DMS153 treated with DMSO at 0.1 percent for 48 hours (cell line): Measurements from ENCODE around the gene EPHX1.
A peak's percentile ranks its signal among the peaks of the same experiment; 100 is the strongest.
"Not testable (repeated sequence)": the region's sequence is repeated elsewhere in the genome, so short reads cannot be mapped to it uniquely, and the experiment has no call there.

Experiments used
- DNase-seq: peaks from one replicate; lab custom pipeline; 2025; ENCODE audit not compliant: unreplicated experiment; lab: John Stamatoyannopoulos, UW

Gene EPHX1

DNA sequence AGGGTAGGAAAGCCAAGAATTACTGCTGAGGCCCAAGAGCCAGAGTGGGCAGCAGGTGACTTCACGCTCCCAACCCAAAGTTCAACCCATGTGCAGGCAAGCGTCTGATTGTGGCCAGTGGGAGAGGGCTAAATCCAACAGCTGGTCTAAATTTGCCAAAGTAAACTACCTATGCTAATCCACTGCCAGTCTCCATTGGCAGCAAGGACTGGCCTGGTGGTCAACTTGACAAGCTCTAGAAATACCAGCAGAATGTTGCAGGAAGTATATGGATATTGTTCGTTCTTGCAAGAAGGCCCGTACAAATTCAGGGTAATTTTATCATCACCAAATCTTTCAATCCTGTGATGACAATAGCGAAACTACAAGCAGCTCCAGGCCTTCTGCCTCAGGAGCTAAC is 70.7 kb downstream of the EPHX1 start:
- no peak for DNase-seq

DNA sequence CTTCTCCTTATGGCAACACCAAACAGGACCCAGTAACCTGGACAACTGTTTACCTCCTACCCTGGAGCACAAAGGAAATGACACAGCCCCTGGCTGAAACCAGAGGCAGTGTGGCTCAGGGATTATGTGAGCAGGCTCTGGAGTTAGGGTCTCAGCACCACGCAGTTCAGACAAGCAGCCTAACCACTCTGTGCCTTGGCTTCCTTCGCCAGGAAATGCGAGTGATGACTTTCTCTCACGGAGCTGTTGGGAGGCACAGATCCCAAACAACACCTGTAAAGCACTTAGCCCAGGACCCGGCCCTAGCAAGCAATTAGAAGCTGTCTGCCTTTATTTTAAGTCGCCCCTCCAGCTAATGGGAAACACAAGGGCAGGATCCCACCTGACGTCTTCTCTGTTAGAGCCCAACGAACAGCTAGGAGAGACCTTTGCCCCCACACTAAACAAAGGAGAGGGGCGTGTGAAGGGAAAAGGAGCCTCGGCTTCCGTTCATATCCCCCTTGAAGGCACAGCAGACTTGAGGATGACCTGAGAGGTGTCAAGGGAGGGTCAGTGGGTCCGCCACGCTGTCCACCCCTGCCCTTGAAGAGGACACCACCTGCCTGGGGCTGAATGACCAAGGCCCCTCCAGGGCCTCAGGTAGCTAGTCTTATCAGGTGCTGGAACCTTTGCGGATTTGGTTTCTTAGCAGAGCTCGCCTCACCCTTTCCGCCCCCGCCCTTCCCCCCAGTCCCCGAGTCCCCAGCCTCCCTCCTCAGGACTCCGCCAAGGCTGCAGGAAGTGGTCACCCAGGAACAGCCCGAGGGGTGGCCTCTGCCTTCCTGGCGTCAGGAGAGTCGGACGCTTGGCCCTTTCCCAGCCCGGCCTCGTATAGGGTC is 71.4 kb downstream of the EPHX1 start:
- no peak for DNase-seq

DNA sequence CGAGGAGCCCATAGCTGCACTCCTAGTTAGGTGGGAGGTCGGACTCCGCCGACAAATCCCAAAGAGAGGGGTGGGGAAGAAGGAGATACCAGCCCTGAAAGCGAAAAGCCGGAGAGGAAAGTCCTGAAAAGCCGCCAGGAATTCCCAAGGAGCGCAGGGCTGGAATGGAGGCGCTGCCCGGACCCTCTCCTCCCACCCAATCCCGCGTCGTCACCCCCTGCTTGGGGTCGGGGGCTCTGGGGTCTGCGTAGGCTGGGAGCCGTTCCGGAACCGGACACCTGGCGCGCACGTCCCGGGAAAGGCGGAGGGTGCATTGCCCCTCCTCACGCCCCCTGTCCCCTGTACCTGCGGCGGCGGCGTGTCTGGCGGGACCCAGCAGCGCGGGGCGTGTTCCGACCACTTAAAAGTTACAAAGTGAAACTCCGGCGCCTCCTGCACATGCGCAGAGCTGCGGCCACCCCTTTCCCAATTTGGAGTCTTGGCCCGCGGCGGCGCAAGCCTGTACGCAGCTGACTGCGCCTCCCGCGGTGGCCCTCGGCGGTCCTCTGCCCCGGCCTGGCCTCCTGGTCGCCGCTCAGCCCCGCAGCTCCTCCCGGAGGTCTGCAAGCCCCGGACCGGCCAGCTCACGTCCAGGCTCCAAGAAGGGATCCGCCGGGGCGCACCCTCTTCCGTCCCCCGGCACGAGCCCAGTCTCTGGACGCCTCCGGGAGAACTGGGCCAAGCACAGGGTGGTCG is 72.2 kb downstream of the EPHX1 start, which contains the start of gene TMEM63A:
TSS of gene TMEM63A (minus strand) at position 422 of the 735 bp plus-strand sequence. CDS start 4,800 bp downstream, outside the sequence.
- DNase-seq = peak; percentile 57

DNA sequence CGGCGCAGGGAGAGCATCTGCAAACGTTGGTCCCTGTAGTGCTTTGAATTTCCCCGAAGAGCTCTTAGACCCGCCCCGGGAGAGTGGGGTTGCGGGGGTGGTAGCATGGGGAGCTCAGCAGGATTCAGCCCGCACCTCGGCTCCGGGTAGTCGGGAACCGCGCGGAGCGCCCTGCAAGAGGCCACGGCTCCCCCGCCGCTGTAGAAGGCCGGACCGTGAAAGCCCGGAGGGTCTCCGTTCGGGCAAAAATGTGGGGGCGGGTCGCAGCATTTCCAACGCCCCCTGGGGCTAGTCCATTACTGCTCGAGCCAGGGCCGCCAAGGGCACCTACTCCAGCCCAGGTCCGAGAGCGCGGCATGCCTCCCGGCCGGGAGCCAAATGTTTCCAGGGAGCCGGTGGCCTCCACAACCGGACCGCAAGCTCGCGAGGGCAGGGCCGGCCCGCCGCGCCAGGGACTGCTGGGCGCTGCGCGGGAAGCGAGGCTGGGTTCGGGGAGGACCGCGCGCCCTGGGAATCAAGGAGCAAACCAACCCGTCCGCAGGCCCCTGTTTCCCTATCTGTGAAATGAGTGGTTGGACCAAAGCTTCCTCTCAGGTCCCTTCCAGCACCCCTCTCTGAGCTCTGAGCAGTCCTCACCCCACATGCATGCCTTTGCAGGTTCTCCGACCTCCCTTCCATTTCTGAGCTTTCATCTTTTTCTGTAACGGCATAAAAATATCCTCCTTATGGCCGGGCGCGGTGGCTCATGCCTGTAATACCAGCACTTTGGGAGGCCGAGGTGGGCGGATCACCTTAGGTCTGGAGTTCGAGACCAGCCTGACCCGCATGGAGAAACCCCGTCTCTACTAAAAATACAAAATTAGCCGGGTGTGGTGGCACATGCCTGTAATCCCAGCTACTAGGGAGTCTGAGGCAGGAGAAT is 73.0 kb downstream of the EPHX1 start:
- DNase-seq = no peak

DNA sequence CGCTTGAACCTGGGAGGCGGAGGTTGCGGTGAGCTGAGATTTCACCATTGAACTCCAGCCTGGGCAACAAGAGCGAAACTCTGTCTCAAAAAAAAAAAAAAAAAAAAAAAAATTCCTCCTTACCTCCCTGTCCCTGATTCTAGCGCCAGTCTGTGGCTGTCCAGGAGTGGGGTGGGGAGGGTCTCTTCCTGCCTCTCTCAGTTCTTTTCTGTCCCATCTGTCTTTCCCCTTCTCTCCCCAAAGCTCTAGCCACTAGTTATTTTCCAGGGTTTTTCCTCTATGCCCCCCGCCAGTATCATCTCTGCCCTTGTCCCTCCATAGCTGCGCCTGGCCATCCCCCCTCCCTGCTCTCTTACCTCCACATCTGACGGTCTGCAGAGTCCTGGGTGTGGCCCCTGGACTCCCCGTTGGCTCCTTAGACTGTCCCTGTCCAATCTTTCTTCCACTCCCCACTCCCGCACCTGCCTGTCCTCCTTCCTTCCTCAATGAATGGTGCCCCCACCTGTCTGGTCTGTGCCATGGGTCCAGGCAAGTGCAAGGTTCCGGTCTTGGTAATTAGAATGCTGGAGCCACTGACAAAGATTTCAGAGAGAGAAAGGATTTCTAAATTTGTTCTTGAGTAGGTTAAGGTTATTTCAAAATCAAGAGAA is 73.8 kb downstream of the EPHX1 start:
- DNase-seq = no peak

GRCh38 chr1:225885336-225885735 is 75.4 kb downstream of the EPHX1 start:
- DNase-seq = no peak

DNA sequence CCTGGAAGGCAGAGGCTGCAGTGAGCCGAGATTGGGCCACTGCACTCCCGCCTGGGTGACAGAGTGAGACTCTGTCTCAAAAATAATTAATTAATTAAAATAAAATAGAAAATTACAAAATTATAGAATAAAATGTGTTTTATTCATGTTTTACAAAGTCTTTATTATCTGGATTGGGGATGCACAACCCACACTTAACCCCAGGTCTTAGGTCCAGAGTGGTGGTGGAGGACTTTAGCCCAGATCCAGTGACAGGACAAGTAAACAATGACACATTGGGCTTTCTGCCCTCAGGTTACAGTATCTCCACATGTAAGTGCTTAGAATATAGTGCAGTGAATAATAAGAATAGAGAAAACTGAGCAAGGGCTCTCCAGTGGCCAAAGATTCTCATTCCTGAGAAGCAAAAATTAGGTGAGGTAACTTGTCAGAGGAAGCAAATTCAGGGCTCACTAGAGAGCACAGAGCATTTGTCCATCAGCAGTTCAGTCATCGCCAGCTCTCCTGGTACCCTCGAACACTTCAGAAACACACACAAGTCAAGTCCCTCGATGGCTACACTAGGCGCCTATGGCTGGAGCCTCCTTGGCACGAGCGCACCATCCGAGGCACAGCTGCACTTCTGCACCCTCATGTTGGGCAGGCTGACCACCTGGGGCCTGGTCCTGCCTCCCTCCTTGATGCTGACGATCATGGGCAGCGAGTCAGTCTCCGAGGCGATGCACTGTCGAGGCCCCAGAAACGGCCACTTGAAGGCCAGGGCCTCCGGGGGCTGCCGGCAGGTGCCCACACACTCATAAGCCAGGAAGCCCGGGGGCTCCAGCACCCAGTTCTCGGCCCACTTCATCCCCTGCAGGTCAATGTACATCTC is 76.5 kb downstream of the EPHX1 start:
- no peak for DNase-seq

DNA sequence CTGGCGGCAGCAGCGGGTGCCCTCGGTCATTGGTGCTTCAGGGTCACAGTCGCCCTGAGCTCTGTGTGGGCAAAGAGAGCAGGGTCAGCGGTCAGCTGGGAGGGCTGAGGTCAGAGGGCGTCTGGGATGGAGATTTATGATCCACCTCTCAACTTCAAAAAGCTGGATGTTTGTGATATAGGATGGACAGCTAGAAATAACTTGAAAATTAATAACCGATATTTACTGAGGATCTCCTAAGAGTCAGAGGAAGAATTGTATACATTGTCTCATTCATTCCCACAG is 77.0 kb downstream of the EPHX1 start:
- no peak for DNase-seq

- DNase-seq = not testable (repeated sequence)
These were observed 77.8 kb downstream of the EPHX1 start for GRCh38 chr1:225887554-225888288.

GRCh38 chr1:225888289-225888897 is 78.5 kb downstream of the EPHX1 start:
- no peak for DNase-seq

GRCh38 chr1:225888898-225889601 is 79.1 kb downstream of the EPHX1 start, which contains the start of gene LEFTY1:
Gene LEFTY1, minus strand, starts transcription at chr1:225889146. Its CDS starts 80 bp downstream, at chr1:225889066.
- DNase-seq = no peak

DNA sequence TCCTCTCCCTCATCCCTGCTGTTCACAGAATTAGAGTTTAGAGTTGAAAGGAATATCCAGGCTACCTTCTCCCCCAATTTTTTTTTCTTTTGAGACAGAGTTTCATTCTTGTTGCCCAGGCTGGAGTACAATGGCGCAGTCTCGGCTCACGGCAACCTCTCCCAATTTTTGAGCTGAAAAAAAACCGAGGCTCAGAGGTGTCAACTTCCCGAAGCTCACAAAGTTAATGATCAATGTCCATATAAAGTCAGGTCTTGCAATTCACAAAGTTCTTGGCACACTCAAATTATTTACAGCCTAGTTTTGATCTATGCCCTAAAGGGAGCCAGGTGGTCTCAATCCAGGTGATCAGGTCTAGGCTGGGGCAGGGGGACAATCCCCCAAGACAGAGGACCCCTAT is 79.8 kb downstream of the EPHX1 start:
- DNase-seq = no peak

- DNase-seq = no peak
These were observed 80.7 kb downstream of the EPHX1 start for GRCh38 chr1:225890346-225891228.

DNA sequence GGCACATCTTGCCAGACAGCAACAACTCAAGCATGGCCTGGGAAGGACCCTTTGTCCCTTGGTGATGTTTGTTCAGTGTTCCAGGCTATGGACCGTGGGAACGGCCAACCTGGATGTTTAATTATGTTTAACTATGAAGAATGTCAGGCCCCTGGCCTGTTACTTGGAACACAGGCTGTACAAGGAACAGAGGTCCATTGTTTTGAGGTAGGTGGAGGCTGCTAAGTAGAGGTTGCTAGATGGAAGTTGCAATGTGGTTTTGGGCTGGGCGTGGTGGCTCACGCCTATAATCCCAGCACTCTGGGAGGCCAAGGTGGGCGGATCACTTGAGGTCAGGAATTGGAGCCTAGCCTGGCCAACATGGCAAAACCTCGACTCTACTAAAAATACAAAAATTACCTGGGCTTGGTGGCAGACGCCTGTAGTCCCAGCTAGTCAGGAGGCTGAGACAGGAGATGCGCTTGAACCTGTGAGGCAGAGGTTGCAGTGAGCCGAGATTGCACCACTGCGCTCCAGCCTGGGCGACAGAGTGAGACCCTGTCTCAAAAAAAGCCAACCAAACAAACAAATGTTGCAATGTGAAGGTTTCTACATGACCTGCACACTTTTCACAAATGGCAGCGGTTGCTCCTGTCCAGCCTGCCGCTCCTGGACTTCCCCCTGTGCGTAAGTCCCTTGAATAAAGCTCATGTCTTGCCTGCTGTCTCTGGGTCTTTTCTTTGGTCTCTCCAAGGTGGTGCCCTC is 81.5 kb downstream of the EPHX1 start:
- DNase-seq = no peak

- DNase-seq = no peak
These were observed 82.4 kb downstream of the EPHX1 start for GRCh38 chr1:225892307-225892706.
